Measurements from ENCODE around the gene FAM210A.
A peak's percentile ranks its signal among the peaks of the same experiment; 100 is the strongest.

The FAM210A gene

GRCh38 chr18:13642440-13642827 is 83.9 kb downstream of the FAM210A start:
- peaks cover 7% of the 10 kb centered on the region for H3K36me3 Mint-ChIP-seq
- H3K4me3 Mint-ChIP-seq = no peak overlapping the region
- no peak overlapping the region for H3K27ac Mint-ChIP-seq
- H3K9me3 Mint-ChIP-seq (ENCODE audit: low read depth) = no peaks in the 10 kb centered on the region
- no peaks in the 10 kb centered on the region for H3K4me1 Mint-ChIP-seq (ENCODE audit: low read depth)
- no peaks in the 10 kb centered on the region for H3K27me3 Mint-ChIP-seq

GRCh38 chr18:13641551-13642439 is 84.6 kb downstream of the FAM210A start:
- no peak overlapping the region for H3K4me3 Mint-ChIP-seq
- no peak overlapping the region for H3K27ac Mint-ChIP-seq
- no peaks in the 10 kb centered on the region for H3K27me3 Mint-ChIP-seq
- H3K9me3 Mint-ChIP-seq (ENCODE audit: low read depth) = no peaks in the 10 kb centered on the region
- H3K4me1 Mint-ChIP-seq (ENCODE audit: low read depth) = no peaks in the 10 kb centered on the region
- peaks cover 6% of the 10 kb centered on the region for H3K36me3 Mint-ChIP-seq

DNA sequence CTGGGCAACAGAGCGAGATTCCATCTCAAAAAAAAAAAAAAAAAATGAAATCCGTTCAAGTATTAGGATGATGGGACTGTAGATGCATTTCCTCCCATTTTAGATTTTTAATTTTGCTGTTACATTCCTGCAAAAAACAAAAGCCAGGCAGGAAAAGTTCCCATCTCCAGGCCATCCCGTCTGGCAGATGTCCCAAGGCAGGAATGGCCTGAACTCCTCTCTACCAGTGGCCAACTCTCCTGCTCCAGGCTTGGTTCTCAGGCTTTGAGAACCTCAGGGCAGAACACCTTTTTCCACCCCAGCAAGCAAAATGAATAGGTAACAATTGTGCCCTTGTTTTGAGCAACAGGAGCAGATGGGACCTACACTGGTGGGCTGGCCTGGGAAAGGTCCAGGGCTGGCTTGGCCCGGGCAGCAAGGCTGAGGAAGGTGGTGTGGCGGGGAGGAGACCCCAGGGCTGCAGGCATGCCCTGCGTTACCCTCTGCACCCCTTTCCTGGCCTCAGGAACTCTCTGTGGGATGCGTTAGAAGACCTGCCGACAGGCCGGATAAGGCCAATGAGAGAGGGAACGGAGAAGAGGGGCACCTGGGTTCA is 86.0 kb downstream of the FAM210A start:
- H3K36me3 Mint-ChIP-seq = peaks cover 4% of the 10 kb centered on the region
- H3K27me3 Mint-ChIP-seq = no peaks in the 10 kb centered on the region
- no peaks in the 10 kb centered on the region for H3K9me3 Mint-ChIP-seq (ENCODE audit: low read depth)
- no peak overlapping the region for H3K27ac Mint-ChIP-seq
- H3K4me3 Mint-ChIP-seq = no peak overlapping the region
- no peaks in the 10 kb centered on the region for H3K4me1 Mint-ChIP-seq (ENCODE audit: low read depth)

DNA sequence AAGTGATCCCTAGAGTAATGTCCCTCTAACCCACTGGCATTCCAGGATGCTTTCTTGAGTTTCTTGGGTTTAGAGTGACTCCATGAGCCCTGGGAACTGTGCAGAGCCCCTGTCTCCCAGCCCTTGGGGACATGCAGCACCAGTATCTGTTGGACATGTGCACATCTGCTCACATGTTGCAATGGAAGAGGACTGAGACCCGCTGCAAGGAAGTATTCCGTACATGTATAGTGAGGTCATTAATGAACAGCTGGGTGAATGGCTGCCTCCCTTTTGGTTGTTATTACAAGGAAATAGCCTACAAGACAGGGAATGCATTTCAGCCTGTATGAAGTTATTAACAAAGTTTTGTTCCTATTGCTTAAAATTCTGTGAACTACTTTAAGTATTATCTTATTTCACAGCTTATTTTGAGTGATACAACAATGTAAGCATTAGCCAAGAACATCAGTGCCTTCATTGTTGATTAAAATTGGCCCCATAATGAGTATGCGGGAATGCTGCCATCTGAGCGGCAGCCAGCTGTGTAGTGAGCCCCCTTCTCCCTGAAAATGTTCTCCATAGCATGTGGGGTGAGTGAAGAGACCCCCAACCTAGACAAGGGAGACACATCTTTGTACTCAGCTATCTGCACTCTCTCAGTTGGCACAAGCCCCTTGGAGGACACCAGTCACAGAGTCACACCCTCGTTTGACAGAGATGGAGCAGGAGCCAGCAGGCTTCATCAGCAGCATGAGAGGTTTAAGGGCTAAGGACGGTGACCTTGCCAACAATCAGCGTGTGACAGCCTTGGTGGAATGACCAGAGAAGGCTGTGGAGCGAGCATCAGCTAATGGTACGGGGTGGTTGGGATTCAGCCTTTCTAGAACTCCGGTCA is 87.4 kb downstream of the FAM210A start:
- H3K36me3 Mint-ChIP-seq = peaks cover 4% of the 10 kb centered on the region
- H3K27ac Mint-ChIP-seq = no peak overlapping the region
- no peaks in the 10 kb centered on the region for H3K9me3 Mint-ChIP-seq (ENCODE audit: low read depth)
- no peaks in the 10 kb centered on the region for H3K27me3 Mint-ChIP-seq
- H3K4me3 Mint-ChIP-seq = no peak overlapping the region
- no peaks in the 10 kb centered on the region for H3K4me1 Mint-ChIP-seq (ENCODE audit: low read depth)

DNA sequence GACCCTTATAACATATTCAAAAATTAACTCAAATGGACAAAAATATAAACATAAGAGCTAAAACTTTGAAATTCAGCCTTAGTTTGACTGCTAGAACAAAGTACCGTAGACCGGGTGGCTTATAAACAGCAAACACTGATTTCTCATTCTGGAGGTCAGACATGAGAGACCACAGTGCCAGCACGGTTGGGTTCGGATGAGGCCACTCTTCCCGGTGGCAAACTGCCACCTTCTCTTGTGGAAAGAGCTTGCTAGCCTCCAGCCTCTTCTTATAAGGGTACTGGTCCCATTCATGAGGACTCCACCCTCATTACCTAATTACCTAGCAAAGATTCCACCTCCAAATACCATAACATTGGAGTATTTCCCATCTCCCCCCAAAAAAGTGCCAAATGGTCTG is 91.3 kb downstream of the FAM210A start:
- peaks cover 2% of the 10 kb centered on the region for H3K36me3 Mint-ChIP-seq
- H3K27me3 Mint-ChIP-seq = no peaks in the 10 kb centered on the region
- peaks cover 1% of the 10 kb centered on the region for H3K4me1 Mint-ChIP-seq (ENCODE audit: low read depth)
- H3K4me3 Mint-ChIP-seq = no peak overlapping the region
- H3K9me3 Mint-ChIP-seq (ENCODE audit: low read depth) = no peaks in the 10 kb centered on the region
- no peak overlapping the region for H3K27ac Mint-ChIP-seq

DNA sequence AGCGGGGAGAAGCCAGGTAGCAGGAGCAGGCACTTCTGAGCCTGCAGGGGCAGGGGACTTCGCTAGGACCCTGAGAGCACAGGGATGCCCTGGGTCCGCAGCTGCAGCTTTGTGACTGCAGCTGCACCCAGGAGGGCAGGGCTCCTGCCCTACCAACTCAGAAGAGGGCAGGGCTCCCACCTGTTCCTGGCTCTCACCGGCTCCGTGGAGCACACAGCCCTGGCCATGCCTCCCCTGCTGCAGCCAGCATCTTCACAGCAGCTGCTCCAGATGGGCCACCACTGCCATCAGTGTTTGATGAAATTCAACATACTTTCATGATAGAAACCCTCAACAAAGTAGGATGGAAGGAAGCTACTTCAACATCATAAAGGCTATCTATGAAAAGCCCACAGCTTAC is 92.7 kb downstream of the FAM210A start:
- Mint-ChIP-seq H3K4me3 (no peak overlapping the region), H3K27ac (no peak overlapping the region), H3K27me3 (no peaks in the 10 kb centered on the region), H3K36me3 (peaks cover 2% of the 10 kb centered on the region), H3K4me1 (ENCODE audit: low read depth) (peaks cover 10% of the 10 kb centered on the region), H3K9me3 (ENCODE audit: low read depth) (no peaks in the 10 kb centered on the region)

DNA sequence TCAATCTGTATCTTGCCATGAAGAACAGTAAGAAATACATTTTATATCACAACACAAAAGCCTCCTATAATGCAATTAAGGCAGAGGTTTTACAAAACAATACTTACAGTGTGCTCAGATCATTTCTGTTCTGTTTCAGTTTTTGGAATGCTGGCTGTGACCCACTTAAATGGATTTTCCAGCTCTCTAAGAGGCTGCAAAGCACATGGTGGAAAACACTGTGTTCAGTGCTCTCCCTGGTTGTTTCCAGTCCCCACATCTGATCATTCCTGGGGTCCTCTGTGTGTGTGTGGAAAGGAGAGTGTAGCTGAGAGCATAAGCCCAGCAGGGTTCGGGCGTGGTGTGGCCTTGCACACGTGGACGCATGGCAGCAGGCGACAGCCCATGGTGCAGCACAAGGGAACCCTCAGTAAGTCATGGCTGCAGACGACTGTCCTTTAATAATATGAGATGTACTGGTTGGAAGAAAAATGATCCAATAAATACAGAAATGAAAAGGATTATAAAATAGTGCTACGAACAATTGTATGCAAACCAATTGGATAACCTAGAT is 95.6 kb downstream of the FAM210A start:
- no peaks in the 10 kb centered on the region for H3K27me3 Mint-ChIP-seq
- no peaks in the 10 kb centered on the region for H3K9me3 Mint-ChIP-seq (ENCODE audit: low read depth)
- H3K4me3 Mint-ChIP-seq = no peak overlapping the region
- peaks cover 18% of the 10 kb centered on the region for H3K4me1 Mint-ChIP-seq (ENCODE audit: low read depth)
- H3K27ac Mint-ChIP-seq = no peak overlapping the region
- H3K36me3 Mint-ChIP-seq = peaks cover 2% of the 10 kb centered on the region

GRCh38 chr18:13629841-13630715 is 96.3 kb downstream of the FAM210A start:
- peaks cover 2% of the 10 kb centered on the region for H3K36me3 Mint-ChIP-seq
- H3K27me3 Mint-ChIP-seq = no peaks in the 10 kb centered on the region
- peak overlapping the region; percentile 66 for H3K27ac Mint-ChIP-seq
- H3K4me3 Mint-ChIP-seq = no peak overlapping the region
- no peaks in the 10 kb centered on the region for H3K9me3 Mint-ChIP-seq (ENCODE audit: low read depth)
- H3K4me1 Mint-ChIP-seq (ENCODE audit: low read depth) = peaks cover 20% of the 10 kb centered on the region

DNA sequence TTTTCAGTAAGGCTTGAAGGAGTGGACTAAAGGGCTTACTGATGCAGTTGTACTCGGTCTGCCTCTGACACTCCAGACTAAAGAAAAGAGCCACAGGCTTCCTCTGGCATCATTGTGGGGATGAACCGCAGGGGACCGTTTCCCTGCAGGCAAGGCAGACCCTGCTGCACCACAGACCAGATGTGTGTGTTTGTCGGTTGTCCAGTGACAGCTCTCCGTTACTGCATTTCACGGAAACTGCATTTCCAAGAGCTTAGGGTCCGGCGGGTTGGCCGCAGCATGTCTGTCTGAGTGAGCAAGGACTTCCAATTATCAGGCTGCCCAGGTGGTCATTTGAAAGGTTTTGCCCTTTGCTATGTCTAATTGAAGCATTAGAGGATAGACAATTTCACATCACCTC is 98.1 kb downstream of the FAM210A start:
- no peaks in the 10 kb centered on the region for H3K27me3 Mint-ChIP-seq
- H3K27ac Mint-ChIP-seq = no peak overlapping the region
- H3K4me1 Mint-ChIP-seq (ENCODE audit: low read depth) = peaks cover 21% of the 10 kb centered on the region
- no peaks in the 10 kb centered on the region for H3K9me3 Mint-ChIP-seq (ENCODE audit: low read depth)
- peaks cover 3% of the 10 kb centered on the region for H3K36me3 Mint-ChIP-seq
- H3K4me3 Mint-ChIP-seq = no peak overlapping the region

- H3K9me3 Mint-ChIP-seq (ENCODE audit: low read depth) = no peaks in the 10 kb centered on the region
- H3K27me3 Mint-ChIP-seq = no peaks in the 10 kb centered on the region
- peaks cover 21% of the 10 kb centered on the region for H3K4me1 Mint-ChIP-seq (ENCODE audit: low read depth)
- H3K36me3 Mint-ChIP-seq = peaks cover 3% of the 10 kb centered on the region
- no peak overlapping the region for H3K4me3 Mint-ChIP-seq
- H3K27ac Mint-ChIP-seq = no peak overlapping the region
Observed at GRCh38 chr18:13627639-13628038, 98.7 kb downstream of the FAM210A start.

- Mint-ChIP-seq H3K4me1 (ENCODE audit: low read depth) (peaks cover 21% of the 10 kb centered on the region), H3K27me3 (no peaks in the 10 kb centered on the region), H3K27ac (peak overlapping the region; percentile 34), H3K4me3 (no peak overlapping the region), H3K36me3 (peaks cover 2% of the 10 kb centered on the region), H3K9me3 (ENCODE audit: low read depth) (no peaks in the 10 kb centered on the region)
Observed at GRCh38 chr18:13626544-13626908, 99.8 kb downstream of the FAM210A start.

DNA sequence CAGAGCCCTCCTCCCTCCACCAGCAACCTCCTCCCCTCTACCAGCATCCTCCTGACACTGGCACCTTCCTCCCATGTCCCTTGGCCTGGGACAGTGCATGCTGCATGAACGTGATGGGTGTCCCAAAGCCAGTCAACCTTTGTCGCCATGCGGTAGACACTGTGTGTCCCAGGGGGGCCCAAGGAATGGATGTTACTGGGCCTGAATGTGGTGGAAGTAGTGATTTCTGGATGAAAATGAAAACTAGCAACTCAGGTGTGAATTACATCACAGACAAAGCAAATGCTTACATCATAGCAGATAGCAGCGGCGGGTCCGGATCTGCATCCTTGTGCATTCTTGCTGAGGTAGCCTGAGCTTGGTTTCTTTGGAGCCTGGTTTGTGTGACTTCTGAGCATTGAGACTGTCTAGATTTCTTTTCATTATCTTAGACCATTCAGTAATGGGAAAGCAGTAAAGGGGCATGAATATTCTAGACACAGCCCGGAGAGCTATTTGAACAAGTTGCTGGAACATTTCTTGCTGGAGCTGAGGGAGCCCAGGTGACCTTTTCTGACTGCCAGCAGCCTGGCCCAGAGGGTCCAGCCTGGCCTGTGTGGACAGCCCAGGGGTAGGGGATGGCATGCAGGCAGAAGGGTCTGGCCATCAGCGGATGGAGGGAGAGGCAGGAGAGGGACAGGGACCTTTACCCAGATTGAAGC is 100.4 kb downstream of the FAM210A start:
- Mint-ChIP-seq H3K36me3 (peaks cover 4% of the 10 kb centered on the region), H3K4me3 (no peak overlapping the region), H3K27ac (no peak overlapping the region), H3K27me3 (no peaks in the 10 kb centered on the region), H3K4me1 (ENCODE audit: low read depth) (peaks cover 21% of the 10 kb centered on the region), H3K9me3 (ENCODE audit: low read depth) (no peaks in the 10 kb centered on the region)

GRCh38 chr18:13625355-13625754 is 101.0 kb downstream of the FAM210A start:
- no peaks in the 10 kb centered on the region for H3K9me3 Mint-ChIP-seq (ENCODE audit: low read depth)
- H3K36me3 Mint-ChIP-seq = peaks cover 4% of the 10 kb centered on the region
- no peak overlapping the region for H3K27ac Mint-ChIP-seq
- peaks cover 21% of the 10 kb centered on the region for H3K4me1 Mint-ChIP-seq (ENCODE audit: low read depth)
- H3K27me3 Mint-ChIP-seq = no peaks in the 10 kb centered on the region
- no peak overlapping the region for H3K4me3 Mint-ChIP-seq
